Measurements from ENCODE around the gene MEIS1.

Gene MEIS1

GRCh38 chr2:66572391-66572790 is 137.5 kb downstream of the MEIS1 start:
- Histone ChIP-seq H3K4me2 (ENCODE audit: low read length) (no peak overlapping the region), H3K4me1 (ENCODE audit: low read length) (no peaks in the 10 kb centered on the region), H3K36me3 (replicated peaks; ENCODE audit: low read depth, low read length) (no peaks in the 10 kb centered on the region), H3K27me3 (ENCODE audit: low read depth, low read length) (no peaks in the 10 kb centered on the region), H2AFZ (ENCODE audit: low read depth, low read length) (no peak overlapping the region), H3K9me3 (ENCODE audit: insufficient read depth, low read length) (no peaks in the 10 kb centered on the region), H3K4me3 (ENCODE audit: low read length) (no peak overlapping the region), H3K27ac (ENCODE audit: low read length) (no peak overlapping the region), H3K9ac (ENCODE audit: low read length) (no peak overlapping the region), H3K79me2 (ENCODE audit: low read length) (no peaks in the 10 kb centered on the region), H4K20me1 (ENCODE audit: insufficient read depth, low read length) (no peaks in the 10 kb centered on the region)
- TF ChIP-seq, protein P1, sequence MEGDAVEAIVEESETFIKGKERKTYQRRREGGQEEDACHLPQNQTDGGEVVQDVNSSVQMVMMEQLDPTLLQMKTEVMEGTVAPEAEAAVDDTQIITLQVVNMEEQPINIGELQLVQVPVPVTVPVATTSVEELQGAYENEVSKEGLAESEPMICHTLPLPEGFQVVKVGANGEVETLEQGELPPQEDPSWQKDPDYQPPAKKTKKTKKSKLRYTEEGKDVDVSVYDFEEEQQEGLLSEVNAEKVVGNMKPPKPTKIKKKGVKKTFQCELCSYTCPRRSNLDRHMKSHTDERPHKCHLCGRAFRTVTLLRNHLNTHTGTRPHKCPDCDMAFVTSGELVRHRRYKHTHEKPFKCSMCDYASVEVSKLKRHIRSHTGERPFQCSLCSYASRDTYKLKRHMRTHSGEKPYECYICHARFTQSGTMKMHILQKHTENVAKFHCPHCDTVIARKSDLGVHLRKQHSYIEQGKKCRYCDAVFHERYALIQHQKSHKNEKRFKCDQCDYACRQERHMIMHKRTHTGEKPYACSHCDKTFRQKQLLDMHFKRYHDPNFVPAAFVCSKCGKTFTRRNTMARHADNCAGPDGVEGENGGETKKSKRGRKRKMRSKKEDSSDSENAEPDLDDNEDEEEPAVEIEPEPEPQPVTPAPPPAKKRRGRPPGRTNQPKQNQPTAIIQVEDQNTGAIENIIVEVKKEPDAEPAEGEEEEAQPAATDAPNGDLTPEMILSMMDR (IDR thresholded peaks at IDR 0.05; ENCODE audit: low read depth, low read length): no peak
- TF ChIP-seq EZH2phosphoT487 (IDR thresholded peaks at IDR 0.05; ENCODE audit: low read depth): no peak

- H3K4me2 ChIP-seq (ENCODE audit: low read length): no peak overlapping the region
- no peaks in the 10 kb centered on the region for H3K36me3 ChIP-seq (replicated peaks; ENCODE audit: low read depth, low read length)
- H3K9me3 ChIP-seq (ENCODE audit: insufficient read depth, low read length): no peaks in the 10 kb centered on the region
- no peak overlapping the region for H3K9ac ChIP-seq (ENCODE audit: low read length)
- H3K4me3 ChIP-seq (ENCODE audit: low read length): no peak overlapping the region
- no peaks in the 10 kb centered on the region for H3K27me3 ChIP-seq (ENCODE audit: low read depth, low read length)
- no peak overlapping the region for H3K27ac ChIP-seq (ENCODE audit: low read length)
- H4K20me1 ChIP-seq (ENCODE audit: insufficient read depth, low read length): no peaks in the 10 kb centered on the region
- H3K79me2 ChIP-seq (ENCODE audit: low read length): no peaks in the 10 kb centered on the region
- H3K4me1 ChIP-seq (ENCODE audit: low read length): no peaks in the 10 kb centered on the region
- TF ChIP-seq EZH2phosphoT487 (IDR thresholded peaks at IDR 0.05; ENCODE audit: low read depth): no peak
- TF ChIP-seq, protein P1 (IDR thresholded peaks at IDR 0.05; ENCODE audit: low read depth, low read length): no peak
- H2AFZ ChIP-seq (ENCODE audit: low read depth, low read length): no peak overlapping the region
Observed at GRCh38 chr2:66573416-66573815, 138.5 kb downstream of the MEIS1 start.

DNA sequence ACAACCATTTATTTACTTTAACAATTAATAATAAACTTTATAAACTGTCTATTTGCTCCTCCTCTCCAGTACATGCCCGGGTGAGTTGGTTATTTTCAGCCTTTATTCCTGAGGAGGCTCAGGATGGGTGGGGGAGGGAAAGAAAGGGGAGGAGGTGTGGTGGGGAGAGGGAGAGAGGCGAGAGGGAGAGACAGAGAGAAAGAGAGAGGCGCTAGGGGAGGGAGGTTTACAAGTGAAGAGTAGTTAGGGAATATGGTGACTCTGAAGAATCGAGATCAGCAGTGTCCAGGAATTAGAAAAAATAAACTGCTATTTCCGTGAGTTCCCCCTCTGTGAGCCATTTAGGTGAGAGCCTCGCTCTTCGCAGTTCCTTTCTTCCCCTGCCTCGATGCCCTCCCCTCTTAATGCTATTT is 138.9 kb downstream of the MEIS1 start:
- Histone ChIP-seq H3K27me3 (ENCODE audit: low read depth, low read length) (no peaks in the 10 kb centered on the region), H3K4me1 (ENCODE audit: low read length) (no peaks in the 10 kb centered on the region), H3K9ac (ENCODE audit: low read length) (no peak overlapping the region), H3K36me3 (replicated peaks; ENCODE audit: low read depth, low read length) (no peaks in the 10 kb centered on the region), H4K20me1 (ENCODE audit: insufficient read depth, low read length) (no peaks in the 10 kb centered on the region), H3K79me2 (ENCODE audit: low read length) (no peaks in the 10 kb centered on the region), H3K9me3 (ENCODE audit: insufficient read depth, low read length) (no peaks in the 10 kb centered on the region), H3K27ac (ENCODE audit: low read length) (no peak overlapping the region), H2AFZ (ENCODE audit: low read depth, low read length) (no peak overlapping the region), H3K4me2 (ENCODE audit: low read length) (no peak overlapping the region), H3K4me3 (ENCODE audit: low read length) (no peak overlapping the region)
- TF ChIP-seq, protein P1 (IDR thresholded peaks at IDR 0.05; ENCODE audit: low read depth, low read length): no peak
- TF ChIP-seq EZH2phosphoT487 (IDR thresholded peaks at IDR 0.05; ENCODE audit: low read depth): no peak

DNA sequence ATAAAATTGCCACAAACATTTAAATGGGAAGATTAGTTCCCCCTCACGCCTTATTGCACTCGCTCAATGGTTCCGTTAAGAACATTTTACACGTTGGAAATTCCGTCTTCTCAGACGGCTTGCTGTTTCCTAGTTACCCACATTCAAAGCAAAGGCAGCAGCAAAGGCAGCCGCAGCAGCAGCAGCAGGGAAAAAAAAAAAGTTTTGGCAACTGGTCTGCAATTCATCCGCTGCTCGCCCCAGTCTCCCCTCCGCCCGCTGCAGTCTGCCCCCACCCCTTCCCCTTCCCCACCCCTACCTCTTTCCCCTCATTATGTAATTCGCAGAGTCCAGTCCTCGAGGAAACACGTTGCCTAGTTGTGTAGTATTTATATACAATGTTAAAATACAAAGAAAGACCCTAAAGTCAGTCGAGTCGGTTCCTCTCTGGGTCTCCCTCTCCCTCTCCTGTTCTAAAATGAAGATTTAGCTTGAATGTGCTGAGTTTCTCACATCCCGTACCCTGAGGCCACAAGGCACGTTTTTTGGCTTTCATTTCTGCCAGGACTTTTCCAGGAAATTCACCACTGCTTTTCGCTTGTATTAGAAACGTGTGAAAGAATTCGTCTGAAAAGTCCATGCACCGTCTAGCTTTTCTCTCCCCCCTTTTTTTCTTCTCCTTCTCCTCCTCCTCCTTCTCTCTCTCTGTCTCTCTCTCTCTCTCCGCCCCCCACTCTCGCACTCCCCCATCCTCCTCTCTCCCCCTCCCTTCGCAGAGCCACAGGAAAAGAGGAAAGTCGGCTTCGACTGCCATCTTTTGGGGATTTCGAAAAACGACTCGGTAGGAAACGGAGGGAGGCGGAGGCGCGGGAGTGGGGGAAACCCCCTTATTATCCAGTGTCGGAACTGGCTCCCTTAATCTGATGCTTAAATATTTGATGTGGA is 140.0 kb downstream of the MEIS1 start:
- Histone ChIP-seq H3K4me3 (ENCODE audit: low read length) (no peak overlapping the region), H3K9me3 (ENCODE audit: insufficient read depth, low read length) (no peaks in the 10 kb centered on the region), H3K27me3 (ENCODE audit: low read depth, low read length) (no peaks in the 10 kb centered on the region), H3K4me1 (ENCODE audit: low read length) (no peaks in the 10 kb centered on the region), H3K9ac (ENCODE audit: low read length) (no peak overlapping the region), H4K20me1 (ENCODE audit: insufficient read depth, low read length) (no peaks in the 10 kb centered on the region), H3K36me3 (replicated peaks; ENCODE audit: low read depth, low read length) (no peaks in the 10 kb centered on the region), H2AFZ (ENCODE audit: low read depth, low read length) (no peak overlapping the region), H3K27ac (ENCODE audit: low read length) (no peak overlapping the region), H3K79me2 (ENCODE audit: low read length) (no peaks in the 10 kb centered on the region), H3K4me2 (ENCODE audit: low read length) (no peak overlapping the region)
- TF ChIP-seq, protein P1 (IDR thresholded peaks at IDR 0.05; ENCODE audit: low read depth, low read length): no peak
- TF ChIP-seq EZH2phosphoT487 (IDR thresholded peaks at IDR 0.05; ENCODE audit: low read depth): no peak

Measured in OCI-LY3 (cell line).